ENCODE results near the gene TPK1. TPM values are rescaled to one million over a fixed set of nuclear protein-coding genes. Genes with fewer than 3 reads are reported as not detected.
A peak's percentile ranks its signal among the peaks of the same experiment; 100 is the strongest.

TPK1 gene
- 10 to 100 TPM; 20.9 to 28.6 (median 25.3) TPM for total RNA-seq
- total RNA-seq (2013): 55.8 TPM

DNA sequence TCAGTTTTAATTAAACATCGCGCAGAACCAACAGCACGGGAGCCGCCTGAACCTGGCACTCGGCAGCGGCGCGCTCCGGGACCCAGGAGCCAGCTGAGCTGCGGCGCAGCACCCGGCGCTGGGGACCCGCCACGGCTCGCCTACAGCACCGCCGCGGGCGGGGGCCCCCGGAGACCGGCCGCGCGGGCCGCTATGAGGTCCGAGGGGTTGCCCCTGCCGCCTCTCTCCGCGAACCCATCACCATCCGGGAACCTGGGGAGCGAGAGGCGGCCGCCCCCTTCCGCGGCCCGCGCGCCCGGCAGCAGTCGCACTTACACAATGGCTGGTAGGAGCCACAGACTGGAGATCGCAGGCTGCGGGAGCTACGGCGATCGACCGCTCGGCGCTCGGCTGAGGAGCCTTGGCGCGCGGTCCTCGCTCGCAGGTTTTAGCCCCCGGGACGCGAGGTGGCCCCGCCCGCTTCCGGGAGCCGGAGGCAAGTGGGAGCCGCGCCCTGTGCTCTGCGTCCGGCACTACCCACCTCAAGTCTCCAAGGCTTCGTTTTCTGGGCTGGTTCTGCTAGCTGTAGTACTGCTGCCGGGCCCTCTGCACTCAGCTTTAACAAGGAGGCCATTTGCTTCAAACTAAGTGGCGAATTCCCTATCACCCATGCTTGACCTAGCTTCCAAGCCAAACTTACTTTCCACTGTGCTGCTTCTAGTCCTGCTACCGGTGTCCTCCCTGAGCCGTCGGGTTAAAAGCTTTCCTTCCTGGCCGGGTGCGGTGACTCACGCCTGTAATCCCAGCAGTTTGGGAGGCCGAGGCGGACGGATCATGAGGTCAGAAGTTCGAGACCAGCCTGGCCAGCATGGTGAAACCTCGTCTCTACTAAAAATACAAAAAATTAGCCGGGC, at the start of gene TPK1:
TSS of gene TPK1 (minus strand) at position 402 of the 893 bp plus-strand sequence. CDS start 451 bp downstream, outside the sequence.
- H3K4me1 Mint-ChIP-seq: peaks cover 27 to 41% of the 10 kb centered on the region in 2 donors
- no peak for TF ChIP-seq CTCF (IDR thresholded peaks at IDR 0.05)
- peaks cover 5 to 9% of the 10 kb centered on the region in 2 donors for H3K9me3 Mint-ChIP-seq

GRCh38 chr7:144885478-144885877, 49.6 kb upstream of the TPK1 start:
- no peak overlapping the region for H3K4me3 ChIP-seq (ENCODE audit: low read length)
- ATAC-seq: no peak
- H3K9me3 ChIP-seq (ENCODE audit: control insufficient read depth, insufficient read depth, low read length): no peaks in the 10 kb centered on the region
- H3K9me3 Mint-ChIP-seq: no peaks in the 10 kb centered on the region
- 83% methylated on average over 4 of the region's 6 CpGs for WGBS (ENCODE audit: insufficient coverage)
- H3K4me3 Mint-ChIP-seq: no peak overlapping the region
- H3K27ac ChIP-seq (ENCODE audit: low read length): no peak overlapping the region
- H3K36me3 Mint-ChIP-seq: no peaks in the 10 kb centered on the region
- TF ChIP-seq CTCF (IDR thresholded peaks at IDR 0.05): no peak
- H3K4me1 Mint-ChIP-seq: no peaks in the 10 kb centered on the region
- DNase-seq: no peak
- no peak overlapping the region for H3K27ac Mint-ChIP-seq
- H3K36me3 ChIP-seq (ENCODE audit: control insufficient read depth, insufficient read depth, low read length): no peaks in the 10 kb centered on the region
- H3K27me3 ChIP-seq (ENCODE audit: control insufficient read depth, insufficient read depth, low read length): no peaks in the 10 kb centered on the region
- no peaks in the 10 kb centered on the region for H3K4me1 ChIP-seq (ENCODE audit: control insufficient read depth, insufficient read depth, low read length)
- intact Hi-C loops (cut with micrococcal nuclease): no loop called here
- peaks cover 3 to 5% of the 10 kb centered on the region in 2 donors for H3K27me3 Mint-ChIP-seq (ENCODE audit: low read depth in 2 of 2)

More for the DNA sequence above, at the start of gene TPK1:
- H3K4me3 ChIP-seq (ENCODE audit: low read length): peak within 1 kb of the TSS; percentile 93
- peak within 1 kb of the TSS; percentile 96 for H3K27ac ChIP-seq (ENCODE audit: low read length)
- DNase-seq: peak; percentile 87 to 96
- H3K9me3 ChIP-seq (ENCODE audit: control insufficient read depth, insufficient read depth, low read length): peaks cover 6% of the 10 kb centered on the region
- peaks cover 18% of the 10 kb centered on the region for H3K4me1 ChIP-seq (ENCODE audit: control insufficient read depth, insufficient read depth, low read length)
- ATAC-seq: peak; percentile 88 to 98 (median 91)
- Mint-ChIP-seq H3K4me3 (peak within 1 kb of the TSS; percentile 96), H3K27ac (peak within 1 kb of the TSS; percentile 90 to 93), H3K27me3 (ENCODE audit: low read depth in 2 of 2) (no peaks in the 10 kb centered on the region), H3K36me3 (peaks cover 7% of the 10 kb centered on the region)
- WGBS (ENCODE audit: insufficient coverage): 6% methylated on average over 81 of the region's 81 CpGs
- intact Hi-C loops (cut with micrococcal nuclease): loop anchor here (2.0 kb wide), 1 partner anchor 23 kb away; no protein-coding TSS in a partner anchor
- H3K27me3 ChIP-seq (ENCODE audit: control insufficient read depth, insufficient read depth, low read length): no peaks in the 10 kb centered on the region
- H3K36me3 ChIP-seq (ENCODE audit: control insufficient read depth, insufficient read depth, low read length): no peaks in the 10 kb centered on the region

DNA sequence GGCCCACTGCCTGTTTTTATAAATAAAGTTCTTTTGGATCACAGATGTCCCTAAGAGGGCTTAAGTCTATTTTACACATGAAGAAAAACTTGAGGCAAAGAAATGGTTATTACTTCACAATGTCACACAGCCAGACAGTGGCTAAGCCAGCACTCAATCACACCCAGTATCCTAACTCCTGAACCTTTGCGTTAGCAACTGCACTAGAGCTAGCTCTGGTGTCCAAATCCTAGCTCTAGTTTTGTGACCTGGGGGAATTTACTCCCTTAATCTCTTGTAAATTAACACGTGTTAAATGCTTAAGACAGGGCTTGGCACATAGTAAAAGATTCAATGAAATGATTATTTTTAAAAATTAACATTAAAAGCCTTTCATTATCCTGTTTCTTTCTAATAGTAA, 49.0 kb upstream of the TPK1 start:
- DNase-seq (no peak), ATAC-seq (no peak)
- no peaks in the 10 kb centered on the region for H3K9me3 ChIP-seq (ENCODE audit: control insufficient read depth, insufficient read depth, low read length)
- WGBS (ENCODE audit: insufficient coverage): 88% methylated on average over 1 of the region's 2 CpGs
- no peaks in the 10 kb centered on the region for H3K4me1 ChIP-seq (ENCODE audit: control insufficient read depth, insufficient read depth, low read length)
- H3K27me3 Mint-ChIP-seq (ENCODE audit: low read depth in 2 of 2): peaks cover 3 to 5% of the 10 kb centered on the region in 2 donors
- no peaks in the 10 kb centered on the region for H3K9me3 Mint-ChIP-seq
- no peak overlapping the region for H3K4me3 ChIP-seq (ENCODE audit: low read length)
- no peaks in the 10 kb centered on the region for H3K27me3 ChIP-seq (ENCODE audit: control insufficient read depth, insufficient read depth, low read length)
- H3K27ac Mint-ChIP-seq: no peak overlapping the region
- H3K4me3 Mint-ChIP-seq: no peak overlapping the region
- H3K36me3 ChIP-seq (ENCODE audit: control insufficient read depth, insufficient read depth, low read length): no peaks in the 10 kb centered on the region
- H3K36me3 Mint-ChIP-seq: no peaks in the 10 kb centered on the region
- no peak overlapping the region for H3K27ac ChIP-seq (ENCODE audit: low read length)
- intact Hi-C loops (cut with micrococcal nuclease): no loop called here
- H3K4me1 Mint-ChIP-seq: no peaks in the 10 kb centered on the region
- TF ChIP-seq CTCF (IDR thresholded peaks at IDR 0.05): no peak
